Breast epithelium (tissue), 4 donors: ENCODE measurements around the gene SFTA2. TPM values are rescaled to one million over a fixed set of nuclear protein-coding genes. Genes with fewer than 3 reads are reported as not detected.

Source experiments
- DNase-seq, 2 donors: peaks; one replicate each; pipeline ENCODE4 v3.0.0-alpha.2; 2019; ENCODE audit warnings: low spot score in 2 of 2
- H3K27ac ChIP-seq, 2 donors: fragments of 200-600 bp; sonication (generic) in 1 of 2; one replicate each; pipeline ENCODE4 v1.5.1; 2016 to 2019; ENCODE audit warnings: mild to moderate bottlenecking in 1 of 2
- H3K27me3 ChIP-seq, 2 donors: fragments of 200-600 bp; sonication (generic) in 1 of 2; one replicate each; pipeline versions ENCODE4 v1.5.1 to v1.6.0; 2017 to 2019; ENCODE audit warnings: control low read depth in 1 of 2, mild to moderate bottlenecking in 1 of 2
- H3K36me3 ChIP-seq: fragments of 200-600 bp; one replicate; pipeline ENCODE4 v1.5.1; 2019
- H3K4me1 ChIP-seq, 2 donors: fragments of 200-600 bp; sonication (generic); one replicate each; pipeline ENCODE4 v1.5.1; 2016 to 2019; ENCODE audit warnings: control low read depth in 1 of 2
- H3K4me3 ChIP-seq, 3 donors: fragments of 200-600 bp; sonication (generic); 1 replicate in 2 of 3; 2 replicates in 1 of 3; pipeline ENCODE4 v1.5.1; 2016 to 2019; ENCODE audit warnings: mild to moderate bottlenecking in 3 of 3, moderate library complexity in 2 of 3
- H3K9me3 ChIP-seq, 2 donors: fragments of 200-600 bp; sonication (generic) in 1 of 2; one replicate each; pipeline ENCODE4 v1.5.1; 2016 to 2019; ENCODE audit warnings: control low read depth in 1 of 2
- POLR2A ChIP-seq: fragments of 450-650 bp; IDR thresholded peaks from one replicate; pipeline ENCODE4 v1.6.1; 2016; ENCODE audit warnings: antibody characterized with exemption, mild to moderate bottlenecking, moderate library complexity
- POLR2AphosphoS5 ChIP-seq, 3 donors: sonication (generic); formaldehyde crosslinking; IDR thresholded peaks; one replicate each; pipeline ENCODE4 v1.6.1; 2017; ENCODE audit warnings: antibody characterized with exemption in 3 of 3
- intact Hi-C: fragments of 100-400 bp; cut with DNase I; formaldehyde crosslinking; loops from one replicate; pipeline ENCODE4 v1.15.1; 2023; ENCODE audit warnings: low total_unique reads
- total RNA-seq, 3 donors: library from RNA; depleted of rRNA; stranded (reverse); fragments of >200 nt; gene quantifications; one replicate each; pipeline ENCODE4 v1.1.0, GENCODE V29; 2016
- TF ChIP-seq, protein P1 (sequence below), 3 donors: fragments of 450-650 bp; IDR thresholded peaks; one replicate each; pipeline ENCODE4 v1.5.1; 2016 to 2017; ENCODE audit warnings: antibody characterized with exemption in 3 of 3, mild to moderate bottlenecking in 3 of 3, moderate library complexity in 3 of 3

Gene SFTA2
- total RNA-seq, 3 donors from 2014 or later, result not detected

DNA sequence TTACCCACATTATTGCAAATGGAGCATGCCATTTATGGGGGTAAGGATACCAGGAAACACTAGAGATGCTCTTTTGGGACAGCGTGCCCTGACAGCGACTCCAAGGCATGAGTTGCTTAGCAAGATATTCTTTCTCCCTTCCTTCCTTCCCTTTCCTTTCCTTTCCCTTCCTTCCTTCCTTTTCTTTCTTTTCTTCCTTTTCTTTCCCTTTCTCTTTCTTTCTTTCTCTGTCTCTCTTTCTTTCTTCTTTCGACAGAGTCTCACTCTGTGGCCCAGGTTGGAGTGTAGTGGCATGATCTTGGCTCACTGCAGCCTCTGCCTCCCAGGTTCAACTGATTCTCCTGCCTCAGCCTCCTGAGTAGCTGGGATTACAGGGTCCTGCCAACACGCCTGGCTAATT is 12.1 kb upstream of the SFTA2 start:
- TF ChIP-seq, protein P1, sequence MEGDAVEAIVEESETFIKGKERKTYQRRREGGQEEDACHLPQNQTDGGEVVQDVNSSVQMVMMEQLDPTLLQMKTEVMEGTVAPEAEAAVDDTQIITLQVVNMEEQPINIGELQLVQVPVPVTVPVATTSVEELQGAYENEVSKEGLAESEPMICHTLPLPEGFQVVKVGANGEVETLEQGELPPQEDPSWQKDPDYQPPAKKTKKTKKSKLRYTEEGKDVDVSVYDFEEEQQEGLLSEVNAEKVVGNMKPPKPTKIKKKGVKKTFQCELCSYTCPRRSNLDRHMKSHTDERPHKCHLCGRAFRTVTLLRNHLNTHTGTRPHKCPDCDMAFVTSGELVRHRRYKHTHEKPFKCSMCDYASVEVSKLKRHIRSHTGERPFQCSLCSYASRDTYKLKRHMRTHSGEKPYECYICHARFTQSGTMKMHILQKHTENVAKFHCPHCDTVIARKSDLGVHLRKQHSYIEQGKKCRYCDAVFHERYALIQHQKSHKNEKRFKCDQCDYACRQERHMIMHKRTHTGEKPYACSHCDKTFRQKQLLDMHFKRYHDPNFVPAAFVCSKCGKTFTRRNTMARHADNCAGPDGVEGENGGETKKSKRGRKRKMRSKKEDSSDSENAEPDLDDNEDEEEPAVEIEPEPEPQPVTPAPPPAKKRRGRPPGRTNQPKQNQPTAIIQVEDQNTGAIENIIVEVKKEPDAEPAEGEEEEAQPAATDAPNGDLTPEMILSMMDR (IDR thresholded peaks at IDR 0.05), result no peak
- TF ChIP-seq POLR2AphosphoS5 (IDR thresholded peaks at IDR 0.05) (no peak), POLR2A (no peak)
- no peaks in the 10 kb centered on the region for H3K36me3 ChIP-seq
- intact Hi-C loops, result no loop called here
- DNase-seq, result no peak
- no peaks in the 10 kb centered on the region for H3K9me3 ChIP-seq
- H3K27me3 ChIP-seq, result no peaks in the 10 kb centered on the region
- H3K4me3 ChIP-seq, result no peak overlapping the region
- no peaks in the 10 kb centered on the region for H3K4me1 ChIP-seq
- no peak overlapping the region for H3K27ac ChIP-seq

GRCh38 chr6:30942338-30943060 is 10.5 kb upstream of the SFTA2 start:
- DNase-seq, result peak; percentile 72 to 73
- no peaks in the 10 kb centered on the region for H3K36me3 ChIP-seq
- intact Hi-C loops, result no loop called here
- no peaks in the 10 kb centered on the region for H3K9me3 ChIP-seq
- no peaks in the 10 kb centered on the region for H3K27me3 ChIP-seq
- H3K4me1 ChIP-seq, result no peaks in the 10 kb centered on the region
- no peak for TF ChIP-seq POLR2A
- TF ChIP-seq, protein P1 (IDR thresholded peaks at IDR 0.05), result peak in 2 of 3 donors; percentile 48 to 50
- H3K27ac ChIP-seq, result no peak overlapping the region
- no peak overlapping the region for H3K4me3 ChIP-seq

DNA sequence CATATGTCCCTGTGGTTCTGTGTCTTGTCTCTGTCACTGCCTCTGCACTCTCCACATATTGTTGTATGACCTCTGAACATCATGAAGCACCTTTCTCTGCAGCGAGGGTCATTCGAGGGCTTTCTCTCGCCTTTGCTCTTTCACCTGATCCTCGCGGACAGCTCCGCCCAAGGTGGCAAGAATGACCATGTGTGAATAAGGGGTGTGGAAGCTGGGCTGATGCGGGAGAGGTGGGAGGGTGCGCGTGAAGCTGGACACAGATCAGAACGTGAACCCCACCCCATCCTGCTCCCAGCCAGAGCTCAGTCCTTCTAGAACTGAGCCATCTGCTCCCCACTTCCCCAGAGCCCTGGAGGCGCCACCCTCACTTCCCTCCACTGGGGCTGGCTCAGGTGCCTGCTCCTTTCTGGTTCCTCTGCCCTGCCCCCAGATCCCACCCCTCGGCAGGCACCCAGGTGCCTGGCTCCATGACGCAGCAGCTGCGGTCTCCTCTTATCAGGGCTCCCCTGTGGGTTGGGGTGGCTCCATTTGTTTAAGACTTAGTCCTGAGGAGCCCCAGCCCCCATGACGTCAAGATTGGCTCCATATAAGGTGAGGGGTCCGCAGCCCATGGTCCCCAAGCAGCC is 8.5 kb upstream of the SFTA2 start, which contains the start of gene MUCL3:
TSS of gene MUCL3 (plus strand) at position 613 of the 626 bp plus-strand sequence. CDS start 27 bp downstream, outside the sequence.
- no peaks in the 10 kb centered on the region for H3K9me3 ChIP-seq
- DNase-seq, result no peak
- H3K27me3 ChIP-seq, result no peaks in the 10 kb centered on the region
- no peak within 1 kb of the TSS for H3K27ac ChIP-seq
- intact Hi-C loops, result no loop called here
- TF ChIP-seq POLR2A (no peak), POLR2AphosphoS5 (IDR thresholded peaks at IDR 0.05) (no peak)
- TF ChIP-seq, protein P1 (IDR thresholded peaks at IDR 0.05), result no peak
- no peak within 1 kb of the TSS for H3K4me3 ChIP-seq
- H3K36me3 ChIP-seq, result no peaks in the 10 kb centered on the region
- no peaks in the 10 kb centered on the region for H3K4me1 ChIP-seq

GRCh38 chr6:30939473-30939872 is 7.5 kb upstream of the SFTA2 start:
- DNase-seq, result no peak
- no peaks in the 10 kb centered on the region for H3K9me3 ChIP-seq
- intact Hi-C loops, result no loop called here
- H3K4me1 ChIP-seq, result no peaks in the 10 kb centered on the region
- H3K27ac ChIP-seq, result no peak overlapping the region
- no peaks in the 10 kb centered on the region for H3K27me3 ChIP-seq
- no peak overlapping the region for H3K4me3 ChIP-seq
- no peaks in the 10 kb centered on the region for H3K36me3 ChIP-seq
- no peak for TF ChIP-seq POLR2AphosphoS5 (IDR thresholded peaks at IDR 0.05)
- TF ChIP-seq, protein P1 (IDR thresholded peaks at IDR 0.05), result no peak
- TF ChIP-seq POLR2A, result no peak

DNA sequence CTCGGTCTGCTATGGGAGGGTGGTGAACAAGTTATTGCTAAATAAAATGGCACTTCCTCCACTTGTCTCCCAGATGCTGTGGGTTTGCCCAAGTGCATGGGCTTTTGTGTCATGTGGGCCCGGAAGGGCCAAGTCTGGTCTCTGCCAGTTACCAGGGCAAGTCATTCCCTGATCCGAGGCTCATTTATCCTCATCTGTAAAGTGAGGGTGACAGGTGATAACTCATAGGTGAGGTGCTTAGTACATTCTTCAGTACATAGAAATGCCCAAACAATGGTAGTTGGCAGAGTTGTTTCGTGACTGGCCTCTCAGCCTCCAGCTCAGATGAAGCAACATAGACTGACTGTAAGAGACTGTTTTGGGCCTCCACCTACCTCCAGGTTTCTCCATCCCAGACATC is 6.8 kb upstream of the SFTA2 start:
- TF ChIP-seq POLR2AphosphoS5 (IDR thresholded peaks at IDR 0.05) (no peak), POLR2A (no peak)
- TF ChIP-seq, protein P1 (IDR thresholded peaks at IDR 0.05), result no peak
- Histone ChIP-seq H3K4me1 (no peaks in the 10 kb centered on the region), H3K36me3 (no peaks in the 10 kb centered on the region), H3K27me3 (no peaks in the 10 kb centered on the region), H3K27ac (no peak overlapping the region), H3K4me3 (no peak overlapping the region), H3K9me3 (no peaks in the 10 kb centered on the region)
- intact Hi-C loops, result no loop called here
- DNase-seq, result no peak
